H9 (cell line): ENCODE measurements around the gene PLS1. TPM values are rescaled to one million over a fixed set of nuclear protein-coding genes. Genes with fewer than 3 reads are reported as not detected.

ENCODE experiments used
- DNase-seq: peaks from one replicate; pipeline ENCODE4 v3.0.0-alpha.2; 2017
- H2AFZ ChIP-seq: one replicate; pipeline ENCODE4 v1.6.1; 2013; ENCODE audit warnings: mild to moderate bottlenecking, low read length, control low read depth, moderate library complexity
- H2AK5ac ChIP-seq: 2 replicates; pipeline ENCODE4 v1.6.1; 2013; ENCODE audit warnings: low read length, control low read depth, mixed read lengths; ENCODE audit not compliant: insufficient read length
- H2BK120ac ChIP-seq: one replicate; pipeline ENCODE4 v1.6.1; 2013; ENCODE audit warnings: low read depth, mild to moderate bottlenecking, low read length, control low read depth, inconsistent platforms; ENCODE audit not compliant: poor library complexity, severe bottlenecking
- H2BK12ac ChIP-seq: 2 replicates; pipeline ENCODE4 v1.6.1; 2013; ENCODE audit warnings: low read length, control low read depth, mixed read lengths, low read depth; ENCODE audit not compliant: insufficient read length
- H2BK15ac ChIP-seq: 2 replicates; pipeline ENCODE4 v1.6.1; 2013; ENCODE audit warnings: low read depth, low read length, control low read depth
- H2BK20ac ChIP-seq: one replicate; pipeline ENCODE4 v1.6.1; 2013; ENCODE audit warnings: low read depth, mild to moderate bottlenecking, low read length, control low read depth, inconsistent platforms; ENCODE audit not compliant: poor library complexity, severe bottlenecking
- H2BK5ac ChIP-seq: 2 replicates; pipeline ENCODE4 v1.6.1; 2013; ENCODE audit warnings: low read length, control low read depth, mixed read lengths; ENCODE audit not compliant: insufficient read length
- H3K14ac ChIP-seq: 2 replicates; pipeline ENCODE4 v1.6.1; 2013; ENCODE audit warnings: low read length, control low read depth; ENCODE audit not compliant: insufficient read depth
- H3K18ac ChIP-seq: 2 replicates; pipeline ENCODE4 v1.6.1; 2013; ENCODE audit warnings: low read depth, mild to moderate bottlenecking, mixed read lengths, low read length, control low read depth; ENCODE audit not compliant: insufficient read length
- H3K23ac ChIP-seq: 2 replicates; pipeline ENCODE4 v1.6.1; 2013; ENCODE audit warnings: low read length, control low read depth, mixed read lengths, low read depth; ENCODE audit not compliant: insufficient read length
- H3K23me2 ChIP-seq: 2 replicates; pipeline ENCODE4 v1.6.1; 2013; ENCODE audit warnings: low read depth, mild to moderate bottlenecking, mixed read lengths, low read length, control low read depth; ENCODE audit not compliant: insufficient read length, poor library complexity, severe bottlenecking
- H3K27ac ChIP-seq: 2 replicates; pipeline ENCODE4 v1.5.1; 2013; ENCODE audit warnings: low read length, control low read depth, mixed read lengths, low read depth; ENCODE audit not compliant: insufficient read length
- H3K27me3 ChIP-seq: 2 replicates; pipeline ENCODE4 v1.6.1; 2013; ENCODE audit warnings: low read length, control low read depth, inconsistent platforms; ENCODE audit not compliant: insufficient read depth
- H3K4ac ChIP-seq: 2 replicates; pipeline ENCODE4 v1.6.1; 2013; ENCODE audit warnings: low read depth, mild to moderate bottlenecking, control low read depth, inconsistent platforms, low read length, moderate library complexity
- H3K4me1 ChIP-seq: 2 replicates; pipeline ENCODE4 v1.6.1; 2013; ENCODE audit warnings: low read length, control low read depth, inconsistent platforms; ENCODE audit not compliant: insufficient read depth
- H3K4me2 ChIP-seq: 2 replicates; pipeline ENCODE4 v1.6.1; 2013; ENCODE audit warnings: low read length, control low read depth, mixed read lengths; ENCODE audit not compliant: insufficient read length, insufficient read depth
- H3K56ac ChIP-seq: 2 replicates; pipeline ENCODE4 v1.6.1; 2013; ENCODE audit warnings: low read depth, mild to moderate bottlenecking, mixed read lengths, low read length, control low read depth; ENCODE audit not compliant: insufficient read length
- H3K79me1 ChIP-seq: 2 replicates; pipeline ENCODE4 v1.6.1; 2013; ENCODE audit warnings: low read depth, mild to moderate bottlenecking, moderate library complexity, low read length, control low read depth, inconsistent platforms; ENCODE audit not compliant: insufficient read depth, poor library complexity, severe bottlenecking
- H3K79me2 ChIP-seq: 2 replicates; pipeline ENCODE4 v1.6.1; 2013; ENCODE audit warnings: low read length, control low read depth, inconsistent platforms; ENCODE audit not compliant: insufficient read depth
- H3K9ac ChIP-seq: 2 replicates; pipeline ENCODE4 v1.6.1; 2013; ENCODE audit warnings: low read length, control low read depth, mixed read lengths; ENCODE audit not compliant: insufficient read length; ENCODE audit errors: extremely low read depth
- H3K9me3 ChIP-seq: one replicate; pipeline ENCODE4 v1.6.1; 2013; ENCODE audit warnings: low read depth, low read length, inconsistent platforms; ENCODE audit not compliant: control insufficient read depth
- H3T11ph ChIP-seq: one replicate; pipeline ENCODE4 v1.6.1; 2013; ENCODE audit warnings: mild to moderate bottlenecking, low read length, control low read depth, inconsistent platforms
- H4K20me1 ChIP-seq: one replicate; pipeline ENCODE4 v1.6.1; 2013; ENCODE audit not compliant: control insufficient read depth, insufficient read length, insufficient read depth
- H4K5ac ChIP-seq: 2 replicates; pipeline ENCODE4 v1.6.1; 2013; ENCODE audit warnings: low read depth, mild to moderate bottlenecking, mixed read lengths, low read length, control low read depth; ENCODE audit not compliant: insufficient read length
- H4K8ac ChIP-seq: replicated peaks from 2 replicates; pipeline ENCODE4 v1.6.1; 2013; ENCODE audit warnings: low read length, control low read depth, mixed read lengths, low read depth; ENCODE audit not compliant: insufficient read length
- H4K91ac ChIP-seq: 2 replicates; pipeline ENCODE4 v1.6.1; 2013; ENCODE audit warnings: low read depth, mild to moderate bottlenecking, moderate library complexity, mixed read lengths, low read length, control low read depth; ENCODE audit not compliant: insufficient read length
- H3K27ac Mint-ChIP-seq, 3 experiments: 2 replicates in 2 of 3; 3 replicates in 1 of 3; pipeline ENCODE4 v1.8.0; 2020 to 2021; ENCODE audit warnings: mixed read lengths in 3 of 3, mild to moderate bottlenecking in 1 of 3, moderate library complexity in 1 of 3
- H3K27me3 Mint-ChIP-seq: 2 replicates; pipeline ENCODE4 v1.8.0; 2021; ENCODE audit warnings: low read depth, mild to moderate bottlenecking, moderate library complexity, mixed read lengths
- H3K36me3 Mint-ChIP-seq, 3 experiments: 2 replicates in 2 of 3; 3 replicates in 1 of 3; pipeline ENCODE4 v1.8.0; 2020 to 2021; ENCODE audit warnings: low read depth in 3 of 3, mixed read lengths in 3 of 3; ENCODE audit not compliant: insufficient read depth in 1 of 3
- H3K4me1 Mint-ChIP-seq, 2 experiments: 2 replicates each; pipeline ENCODE4 v1.8.0; 2020; ENCODE audit warnings: mixed read lengths in 2 of 2
- H3K4me3 Mint-ChIP-seq, 2 experiments: 2 replicates in 1 of 2; 3 replicates in 1 of 2; pipeline ENCODE4 v1.8.0; 2020 to 2021; ENCODE audit warnings: mild to moderate bottlenecking in 2 of 2, mixed read lengths in 2 of 2, moderate library complexity in 1 of 2
- H3K9me3 Mint-ChIP-seq, 2 experiments: 2 replicates in 1 of 2; 3 replicates in 1 of 2; pipeline ENCODE4 v1.8.0; 2020; ENCODE audit warnings: mild to moderate bottlenecking in 2 of 2, mixed read lengths in 2 of 2, moderate library complexity in 1 of 2
- WGBS: extraction: QIAGEN DNeasy Blood & Tissue Kit; methylation state at CpG from one replicate; pipeline ENCODE4 v1.1.7; 2013; ENCODE audit warnings: missing lambda C conversion rate, low lambda C conversion rate, mixed read lengths; ENCODE audit not compliant: insufficient read length; ENCODE audit errors: extremely low coverage; 5-methylcytosine and 5-hydroxymethylcytosine counted together
- total RNA-seq: library from RNA; stranded (reverse); gene quantifications from 2 replicates; pipeline ENCODE4 v1.2.1, GENCODE V29; 2021
- TF ChIP-seq, protein P1 (sequence below): fragments of 200-600 bp; sonication (generic); conservative IDR thresholded peaks from 3 replicates; pipeline ENCODE4 v1.8.0; 2021; ENCODE audit warnings: antibody characterized with exemption, mild to moderate bottlenecking

The PLS1 gene
- total RNA-seq, 1 experiment from 2014 or later: 20.4 TPM

DNA sequence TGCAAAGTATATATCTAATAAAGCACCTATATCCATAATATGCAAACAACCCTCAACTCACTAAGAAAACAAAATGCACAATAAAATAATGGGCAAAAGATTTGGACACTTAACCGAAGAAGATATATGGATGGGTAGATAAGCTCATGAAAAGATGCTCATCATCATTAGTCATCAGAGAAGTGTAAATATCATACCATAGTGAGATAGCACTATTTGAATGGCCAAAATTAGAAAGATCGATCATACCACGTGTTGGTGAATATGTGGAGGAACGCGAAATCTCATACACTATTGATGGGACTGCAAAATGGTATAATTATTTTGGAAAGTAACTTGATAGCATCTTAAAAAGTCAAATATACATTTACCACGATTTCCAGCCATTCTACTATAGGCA is 40.5 kb downstream of the PLS1 start:
- Mint-ChIP-seq H3K4me1 (0 out of 4 replicates have a peak, but pooled peaks cover 0 to 3% of the 10 kb centered on the region in 2 experiments), H3K27ac (no peak overlapping the region), H3K27me3 (no peaks in the 10 kb centered on the region), H3K4me3 (no peak overlapping the region), H3K9me3 (no peaks in the 10 kb centered on the region), H3K36me3 (no peaks in the 10 kb centered on the region)
- H3K4me1 ChIP-seq: no peaks in the 10 kb centered on the region
- no peak overlapping the region for H2AK5ac ChIP-seq
- no peak overlapping the region for H3T11ph ChIP-seq
- H3K23ac ChIP-seq: no peak overlapping the region
- H3K79me1 ChIP-seq: no peaks in the 10 kb centered on the region
- TF ChIP-seq, protein P1, sequence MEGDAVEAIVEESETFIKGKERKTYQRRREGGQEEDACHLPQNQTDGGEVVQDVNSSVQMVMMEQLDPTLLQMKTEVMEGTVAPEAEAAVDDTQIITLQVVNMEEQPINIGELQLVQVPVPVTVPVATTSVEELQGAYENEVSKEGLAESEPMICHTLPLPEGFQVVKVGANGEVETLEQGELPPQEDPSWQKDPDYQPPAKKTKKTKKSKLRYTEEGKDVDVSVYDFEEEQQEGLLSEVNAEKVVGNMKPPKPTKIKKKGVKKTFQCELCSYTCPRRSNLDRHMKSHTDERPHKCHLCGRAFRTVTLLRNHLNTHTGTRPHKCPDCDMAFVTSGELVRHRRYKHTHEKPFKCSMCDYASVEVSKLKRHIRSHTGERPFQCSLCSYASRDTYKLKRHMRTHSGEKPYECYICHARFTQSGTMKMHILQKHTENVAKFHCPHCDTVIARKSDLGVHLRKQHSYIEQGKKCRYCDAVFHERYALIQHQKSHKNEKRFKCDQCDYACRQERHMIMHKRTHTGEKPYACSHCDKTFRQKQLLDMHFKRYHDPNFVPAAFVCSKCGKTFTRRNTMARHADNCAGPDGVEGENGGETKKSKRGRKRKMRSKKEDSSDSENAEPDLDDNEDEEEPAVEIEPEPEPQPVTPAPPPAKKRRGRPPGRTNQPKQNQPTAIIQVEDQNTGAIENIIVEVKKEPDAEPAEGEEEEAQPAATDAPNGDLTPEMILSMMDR: no peak
- H2BK15ac ChIP-seq: no peak overlapping the region
- H4K91ac ChIP-seq: no peak overlapping the region
- DNase-seq: no peak
- no peak overlapping the region for H3K4ac ChIP-seq
- no peaks in the 10 kb centered on the region for H3K9me3 ChIP-seq
- no peaks in the 10 kb centered on the region for H3K27me3 ChIP-seq
- H2BK12ac ChIP-seq: no peak overlapping the region
- no peak overlapping the region for H4K5ac ChIP-seq
- H3K56ac ChIP-seq: no peak overlapping the region
- no peaks in the 10 kb centered on the region for H3K79me2 ChIP-seq
- no peak overlapping the region for H4K8ac ChIP-seq
- no peak overlapping the region for H2AFZ ChIP-seq
- H3K14ac ChIP-seq: no peak overlapping the region
- no peaks in the 10 kb centered on the region for H4K20me1 ChIP-seq
- H3K27ac ChIP-seq: no peak overlapping the region
- no peak overlapping the region for H3K9ac ChIP-seq
- no peak overlapping the region for H2BK20ac ChIP-seq
- H2BK5ac ChIP-seq: no peak overlapping the region
- no peak overlapping the region for H3K18ac ChIP-seq
- H3K23me2 ChIP-seq: no peaks in the 10 kb centered on the region
- no peak overlapping the region for H2BK120ac ChIP-seq
- no peak overlapping the region for H3K4me2 ChIP-seq
- no CpG with 5 or more reads among the region's 6 CpGs for WGBS
